HPDE6-E6E7 (cell line): ENCODE results near the gene GAB2.

ENCODE experiments used
- DNase-seq: peaks from one replicate; pipeline ENCODE4 v3.0.0; 2011; ENCODE audit warnings: missing footprints; ENCODE audit errors: extremely low spot score

GAB2 gene

GRCh38 chr11:78428266-78428636, 10.6 kb upstream of the GAB2 start:
- DNase-seq = no peak

DNA sequence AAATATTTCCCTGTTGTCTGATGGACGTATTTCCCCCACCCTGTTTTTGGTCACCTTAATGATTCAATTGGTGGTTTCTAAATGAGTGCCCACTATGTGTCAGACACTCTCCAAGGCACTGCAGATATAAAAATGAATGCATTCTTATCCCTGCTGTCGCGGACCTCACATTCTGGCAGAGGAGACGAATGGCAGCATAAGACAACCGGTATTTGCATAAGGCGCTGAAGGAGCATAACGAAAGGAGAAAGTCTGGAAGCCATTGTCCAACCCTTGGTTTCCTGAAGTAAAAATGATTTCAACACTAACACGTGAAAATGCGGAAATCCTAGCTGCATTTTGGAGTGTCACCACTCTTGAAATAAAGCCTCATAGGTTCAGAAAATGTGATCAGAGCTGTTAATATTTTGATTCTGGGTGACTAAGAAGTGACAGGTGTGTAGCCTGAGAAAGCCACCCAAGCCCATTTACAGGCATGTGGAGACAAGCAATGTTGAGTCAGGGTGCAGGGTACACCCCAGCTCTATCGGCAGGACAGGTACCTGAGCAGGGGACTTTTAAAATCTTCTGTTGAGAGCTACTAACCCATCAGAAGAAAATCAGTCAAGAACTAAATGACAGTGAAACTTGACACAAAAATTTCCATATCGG, 10.1 kb upstream of the GAB2 start:
- DNase-seq = no peak

- no peak for DNase-seq
Measured at GRCh38 chr11:78426845-78427244, 9.2 kb upstream of the GAB2 start.

GRCh38 chr11:78425399-78426070, 7.9 kb upstream of the GAB2 start:
- no peak for DNase-seq

GRCh38 chr11:78424334-78425270, 7.0 kb upstream of the GAB2 start:
- no peak for DNase-seq

GRCh38 chr11:78423241-78423640, 5.6 kb upstream of the GAB2 start:
- no peak for DNase-seq

- DNase-seq = no peak
Measured at GRCh38 chr11:78420796-78421209, 3.2 kb upstream of the GAB2 start.

DNA sequence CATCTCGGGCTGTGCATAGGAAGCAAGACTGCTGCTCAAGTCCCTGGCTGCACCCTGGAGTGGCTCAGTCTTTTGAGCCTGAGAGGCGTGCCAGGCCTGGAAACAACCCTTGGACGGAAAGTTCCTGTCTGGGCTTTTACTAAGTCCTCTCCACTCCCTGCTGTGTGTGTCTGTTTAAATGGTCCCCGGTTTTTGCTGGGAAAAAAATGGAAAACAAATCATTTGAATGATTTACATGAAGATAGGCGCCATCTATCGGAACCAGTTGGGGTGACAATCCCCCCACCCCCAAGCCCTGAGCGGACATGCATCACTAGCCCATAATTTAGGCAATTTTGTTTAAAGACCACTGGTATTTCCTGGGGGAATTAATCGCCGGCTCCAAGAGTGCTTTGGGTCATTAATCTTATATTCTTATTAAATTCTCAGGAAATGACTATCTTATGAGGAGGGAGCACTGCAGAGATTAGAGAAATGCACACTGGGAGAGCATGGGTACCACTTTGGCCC, 2.7 kb upstream of the GAB2 start:
- no peak for DNase-seq

DNA sequence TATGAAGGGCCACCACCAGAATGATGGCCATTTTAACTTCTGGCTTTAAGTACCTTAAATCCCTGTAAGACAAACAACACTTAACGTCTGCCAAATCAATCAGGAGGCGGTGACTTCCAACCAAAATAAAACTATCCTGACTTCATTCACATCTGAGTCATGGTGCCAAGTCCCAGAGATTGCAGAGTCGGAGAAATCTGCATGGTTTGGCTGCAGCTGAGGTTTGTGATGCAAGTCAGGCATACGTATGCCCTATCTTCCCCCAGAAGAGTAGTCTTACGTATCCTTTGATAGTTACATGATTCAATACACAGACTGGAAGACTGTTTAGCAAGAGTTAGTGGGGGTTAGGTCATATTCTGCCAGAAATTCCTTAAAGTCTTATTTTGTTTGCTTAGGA, 1.7 kb upstream of the GAB2 start:
- DNase-seq = no peak

GRCh38 chr11:78418584-78419211, 1.1 kb upstream of the GAB2 start:
- DNase-seq = no peak

GRCh38 chr11:78417888-78418583, 416 bp upstream of the GAB2 start:
- DNase-seq = peak; percentile 64

DNA sequence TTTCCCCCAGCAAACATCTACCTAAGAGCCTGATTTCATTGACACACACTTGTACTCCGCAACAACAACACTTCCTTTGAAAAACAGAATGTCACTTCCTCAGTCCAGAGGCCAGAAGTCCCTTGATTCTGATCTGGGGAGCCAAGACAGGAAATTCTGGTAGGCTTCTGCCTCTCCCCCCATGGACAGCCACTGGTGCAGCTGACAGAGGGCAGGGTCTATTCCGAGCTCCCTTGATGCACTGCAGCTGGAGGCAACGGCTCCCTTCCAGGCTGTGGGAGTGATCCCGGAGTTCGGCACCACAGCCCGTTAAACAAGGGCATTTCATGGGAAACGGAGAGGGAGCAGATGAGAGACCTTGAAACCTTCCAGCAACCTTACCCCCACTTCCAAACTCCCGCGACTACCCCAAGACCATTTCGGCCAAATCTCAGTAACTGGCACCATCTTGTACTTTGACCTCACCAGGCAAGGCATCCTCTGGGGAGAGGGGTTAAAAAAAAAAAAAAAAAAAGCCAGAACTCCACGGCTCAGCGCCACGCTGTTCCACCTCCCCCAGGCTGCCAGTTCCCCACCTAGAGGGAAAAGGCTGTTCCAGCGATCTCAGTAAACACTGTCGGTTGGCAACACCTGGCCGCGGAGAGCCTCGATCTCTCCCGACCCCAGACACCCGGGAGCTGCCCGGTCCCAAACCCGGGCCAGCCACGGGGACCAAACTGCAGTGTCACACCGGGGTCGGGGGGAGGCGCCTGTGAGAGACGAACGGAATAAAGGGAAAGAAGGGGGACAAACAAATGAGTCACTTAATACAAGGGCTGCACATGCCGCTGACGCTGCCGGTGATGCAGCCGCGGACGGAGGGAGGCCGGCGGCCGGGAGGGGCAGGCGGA, 1.1 kb downstream of the GAB2 start:
- DNase-seq = peak; percentile 35

- DNase-seq = no peak
Measured at GRCh38 chr11:78415338-78415737, 2.3 kb downstream of the GAB2 start.

DNA sequence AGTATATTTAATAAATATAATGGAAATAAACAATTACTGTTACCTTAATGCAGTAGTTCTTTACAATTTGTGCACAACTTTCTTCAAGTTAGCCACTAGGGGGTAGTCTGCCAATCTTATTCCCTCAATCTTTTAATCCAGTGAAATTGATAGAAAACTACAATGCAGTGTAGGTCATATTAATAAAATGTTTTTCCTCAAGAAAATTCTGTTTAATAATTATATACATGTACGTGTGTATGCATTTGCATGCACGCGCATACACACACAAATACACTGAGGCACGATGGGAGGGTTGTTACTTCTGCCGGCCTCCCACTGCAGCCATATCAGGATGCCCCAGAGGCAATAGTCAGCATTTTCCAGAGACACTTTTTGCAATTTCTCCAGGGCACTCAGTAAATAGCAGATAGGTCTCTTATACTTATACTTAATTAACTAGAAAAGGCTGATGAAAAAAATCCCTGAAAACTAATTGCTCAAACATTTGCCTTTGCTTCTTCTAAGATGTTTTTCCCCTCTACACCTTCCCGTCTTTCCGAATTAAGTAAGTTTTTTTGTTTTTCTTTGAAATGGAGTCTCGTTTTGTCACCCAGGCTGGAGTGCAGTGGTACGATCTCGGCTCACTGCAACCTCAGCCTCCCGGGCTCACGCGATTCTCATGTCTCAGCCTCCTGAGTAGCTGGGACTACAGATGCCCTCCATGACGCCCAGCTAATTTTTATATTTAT, 3.1 kb downstream of the GAB2 start:
- no peak for DNase-seq

GRCh38 chr11:78408619-78409018, 9.0 kb downstream of the GAB2 start:
- no peak for DNase-seq

- no peak for DNase-seq
Measured at GRCh38 chr11:78406568-78407196, 10.9 kb downstream of the GAB2 start.

DNA sequence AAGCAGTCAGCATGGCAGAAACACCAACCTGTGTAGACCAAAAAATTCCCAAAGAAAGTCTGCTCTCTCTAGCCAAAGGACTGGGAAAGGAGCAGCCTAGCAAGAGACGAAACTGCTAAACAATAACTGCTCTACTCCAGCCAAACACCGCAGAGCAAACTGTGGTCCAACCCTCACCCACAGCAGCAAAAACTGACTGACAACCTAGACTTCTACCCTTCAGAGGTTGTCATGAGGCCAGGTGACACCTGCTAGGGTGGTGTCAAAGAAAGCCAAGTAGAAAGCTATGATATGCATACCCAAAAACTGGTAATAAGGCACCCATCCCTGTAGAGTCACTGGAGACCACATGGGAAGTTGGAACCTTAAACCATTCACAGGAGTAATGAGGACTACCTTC, 11.8 kb downstream of the GAB2 start:
- no peak for DNase-seq

DNA sequence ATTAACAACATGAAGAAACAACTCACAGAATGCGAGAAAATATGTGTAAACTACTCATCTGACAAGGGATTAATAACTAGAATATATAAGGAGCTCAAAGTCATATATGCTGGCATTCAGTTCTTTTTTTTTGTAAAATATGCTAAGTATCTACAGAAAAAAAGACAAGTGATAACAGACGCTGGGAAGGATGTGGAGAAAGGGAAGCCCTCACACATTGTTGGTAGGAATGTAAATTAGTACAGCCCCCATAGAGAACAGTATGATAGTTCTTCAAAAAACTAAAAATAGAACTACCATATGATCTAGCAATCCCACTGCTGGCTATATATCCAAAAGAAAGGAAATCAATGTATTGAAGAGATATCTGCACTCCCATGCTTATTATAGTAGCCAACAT, 13.8 kb downstream of the GAB2 start:
- no peak for DNase-seq

- DNase-seq = no peak
Measured at GRCh38 chr11:78402847-78403246, 14.8 kb downstream of the GAB2 start.
